ENCODE measurements around the gene PLA2G3. TPM values are rescaled to one million over a fixed set of nuclear protein-coding genes. Genes with fewer than 3 reads are reported as not detected.

PLA2G3 gene
- polyA plus RNA-seq, 2 of the 4 experiments (the other 2 are of a cell fraction) = not detected

DNA sequence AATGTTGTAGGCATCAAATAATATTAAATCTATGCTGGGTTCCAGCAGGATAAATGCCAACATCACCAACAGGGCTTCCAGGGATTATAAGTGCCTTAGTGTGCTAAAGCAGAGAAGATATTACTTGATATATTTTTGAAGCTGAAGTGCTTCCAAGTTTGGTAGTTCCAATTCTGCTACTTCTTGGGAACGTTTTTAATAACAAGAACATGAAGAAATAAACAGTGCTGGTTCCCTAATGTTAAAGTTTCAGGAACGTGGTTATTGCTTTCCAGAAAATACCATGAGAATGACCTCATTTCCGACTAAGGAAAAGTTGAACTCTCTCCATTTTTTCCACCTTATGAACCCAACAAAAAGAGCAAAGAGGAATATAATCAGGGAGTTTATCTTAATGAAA, 15.1 kb upstream of the PLA2G3 start (continued):
- TF ChIP-seq, protein P1, sequence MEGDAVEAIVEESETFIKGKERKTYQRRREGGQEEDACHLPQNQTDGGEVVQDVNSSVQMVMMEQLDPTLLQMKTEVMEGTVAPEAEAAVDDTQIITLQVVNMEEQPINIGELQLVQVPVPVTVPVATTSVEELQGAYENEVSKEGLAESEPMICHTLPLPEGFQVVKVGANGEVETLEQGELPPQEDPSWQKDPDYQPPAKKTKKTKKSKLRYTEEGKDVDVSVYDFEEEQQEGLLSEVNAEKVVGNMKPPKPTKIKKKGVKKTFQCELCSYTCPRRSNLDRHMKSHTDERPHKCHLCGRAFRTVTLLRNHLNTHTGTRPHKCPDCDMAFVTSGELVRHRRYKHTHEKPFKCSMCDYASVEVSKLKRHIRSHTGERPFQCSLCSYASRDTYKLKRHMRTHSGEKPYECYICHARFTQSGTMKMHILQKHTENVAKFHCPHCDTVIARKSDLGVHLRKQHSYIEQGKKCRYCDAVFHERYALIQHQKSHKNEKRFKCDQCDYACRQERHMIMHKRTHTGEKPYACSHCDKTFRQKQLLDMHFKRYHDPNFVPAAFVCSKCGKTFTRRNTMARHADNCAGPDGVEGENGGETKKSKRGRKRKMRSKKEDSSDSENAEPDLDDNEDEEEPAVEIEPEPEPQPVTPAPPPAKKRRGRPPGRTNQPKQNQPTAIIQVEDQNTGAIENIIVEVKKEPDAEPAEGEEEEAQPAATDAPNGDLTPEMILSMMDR (IDR thresholded peaks at IDR 0.05) = no peak
- TF ChIP-seq CEBPB (IDR thresholded peaks at IDR 0.05) = no peak
- TF ChIP-seq ZC3H11A (IDR thresholded peaks at IDR 0.05) = no peak
- TF ChIP-seq RFX5 (IDR thresholded peaks at IDR 0.05) = no peak
- TF ChIP-seq NR3C1 (IDR thresholded peaks at IDR 0.05) = no peak
- TF ChIP-seq, protein P2, sequence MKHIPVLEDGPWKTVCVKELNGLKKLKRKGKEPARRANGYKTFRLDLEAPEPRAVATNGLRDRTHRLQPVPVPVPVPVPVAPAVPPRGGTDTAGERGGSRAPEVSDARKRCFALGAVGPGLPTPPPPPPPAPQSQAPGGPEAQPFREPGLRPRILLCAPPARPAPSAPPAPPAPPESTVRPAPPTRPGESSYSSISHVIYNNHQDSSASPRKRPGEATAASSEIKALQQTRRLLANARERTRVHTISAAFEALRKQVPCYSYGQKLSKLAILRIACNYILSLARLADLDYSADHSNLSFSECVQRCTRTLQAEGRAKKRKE (CRISPR knock-in tag; IDR thresholded peaks at IDR 0.05; ENCODE audit: low read depth) = no peak

DNA sequence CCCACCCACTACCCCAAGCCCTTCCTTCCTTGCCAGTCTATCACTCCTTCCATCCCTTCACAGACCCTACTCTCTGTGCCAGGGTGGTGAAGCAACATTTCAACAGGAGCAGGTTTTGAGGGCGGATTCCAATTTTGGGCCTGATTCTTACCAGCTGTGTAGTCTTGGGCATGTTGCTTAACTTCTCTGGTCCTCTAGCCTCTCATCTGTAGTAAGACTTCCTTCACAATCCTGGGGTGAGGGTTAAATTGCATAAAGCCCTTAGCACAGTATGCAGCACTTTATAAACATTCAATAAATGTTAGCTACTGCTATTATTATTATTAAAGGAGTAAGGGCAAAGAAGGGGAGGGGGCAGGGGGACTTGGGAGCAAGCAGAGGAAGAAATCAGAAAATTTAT, 14.7 kb upstream of the PLA2G3 start:
- TF ChIP-seq, protein P3, sequence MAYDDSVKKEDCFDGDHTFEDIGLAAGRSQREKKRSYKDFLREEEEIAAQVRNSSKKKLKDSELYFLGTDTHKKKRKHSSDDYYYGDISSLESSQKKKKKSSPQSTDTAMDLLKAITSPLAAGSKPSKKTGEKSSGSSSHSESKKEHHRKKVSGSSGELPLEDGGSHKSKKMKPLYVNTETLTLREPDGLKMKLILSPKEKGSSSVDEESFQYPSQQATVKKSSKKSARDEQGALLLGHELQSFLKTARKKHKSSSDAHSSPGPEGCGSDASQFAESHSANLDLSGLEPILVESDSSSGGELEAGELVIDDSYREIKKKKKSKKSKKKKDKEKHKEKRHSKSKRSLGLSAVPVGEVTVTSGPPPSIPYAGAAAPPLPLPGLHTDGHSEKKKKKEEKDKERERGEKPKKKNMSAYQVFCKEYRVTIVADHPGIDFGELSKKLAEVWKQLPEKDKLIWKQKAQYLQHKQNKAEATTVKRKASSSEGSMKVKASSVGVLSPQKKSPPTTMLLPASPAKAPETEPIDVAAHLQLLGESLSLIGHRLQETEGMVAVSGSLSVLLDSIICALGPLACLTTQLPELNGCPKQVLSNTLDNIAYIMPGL (CRISPR knock-in tag; IDR thresholded peaks at IDR 0.05; ENCODE audit: borderline replicate concordance) = no peak
- TF ChIP-seq, protein P4, sequence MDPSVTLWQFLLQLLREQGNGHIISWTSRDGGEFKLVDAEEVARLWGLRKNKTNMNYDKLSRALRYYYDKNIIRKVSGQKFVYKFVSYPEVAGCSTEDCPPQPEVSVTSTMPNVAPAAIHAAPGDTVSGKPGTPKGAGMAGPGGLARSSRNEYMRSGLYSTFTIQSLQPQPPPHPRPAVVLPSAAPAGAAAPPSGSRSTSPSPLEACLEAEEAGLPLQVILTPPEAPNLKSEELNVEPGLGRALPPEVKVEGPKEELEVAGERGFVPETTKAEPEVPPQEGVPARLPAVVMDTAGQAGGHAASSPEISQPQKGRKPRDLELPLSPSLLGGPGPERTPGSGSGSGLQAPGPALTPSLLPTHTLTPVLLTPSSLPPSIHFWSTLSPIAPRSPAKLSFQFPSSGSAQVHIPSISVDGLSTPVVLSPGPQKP (IDR thresholded peaks at IDR 0.05; ENCODE audit: low read depth, low read length) = no peak
- no peak for TF ChIP-seq CEBPB (IDR thresholded peaks at IDR 0.05)
- no peak for TF ChIP-seq MAFK (IDR thresholded peaks at IDR 0.05; ENCODE audit: partially characterized antibody)
- TF ChIP-seq CHD2 (IDR thresholded peaks at IDR 0.05; ENCODE audit: low read length, partially characterized antibody) = no peak
- no peak for TF ChIP-seq POLR2A (IDR thresholded peaks at IDR 0.05; ENCODE audit: low read length)
- no peak for TF ChIP-seq CHD4 (IDR thresholded peaks at IDR 0.05; ENCODE audit: borderline replicate concordance)
- TF ChIP-seq, protein P2 (CRISPR knock-in tag; IDR thresholded peaks at IDR 0.05; ENCODE audit: low read depth) = no peak
- no peak for TF ChIP-seq FOSB (CRISPR knock-in tag; IDR thresholded peaks at IDR 0.05)
- TF ChIP-seq, protein P5, sequence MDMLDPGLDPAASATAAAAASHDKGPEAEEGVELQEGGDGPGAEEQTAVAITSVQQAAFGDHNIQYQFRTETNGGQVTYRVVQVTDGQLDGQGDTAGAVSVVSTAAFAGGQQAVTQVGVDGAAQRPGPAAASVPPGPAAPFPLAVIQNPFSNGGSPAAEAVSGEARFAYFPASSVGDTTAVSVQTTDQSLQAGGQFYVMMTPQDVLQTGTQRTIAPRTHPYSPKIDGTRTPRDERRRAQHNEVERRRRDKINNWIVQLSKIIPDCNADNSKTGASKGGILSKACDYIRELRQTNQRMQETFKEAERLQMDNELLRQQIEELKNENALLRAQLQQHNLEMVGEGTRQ (IDR thresholded peaks at IDR 0.05) = no peak
- TF ChIP-seq EP300 (IDR thresholded peaks at IDR 0.05) = no peak
- no peak for TF ChIP-seq RCOR1 (IDR thresholded peaks at IDR 0.05; ENCODE audit: low read depth, low read length)
- TF ChIP-seq SREBF2 (IDR thresholded peaks at IDR 0.05) = no peak
- TF ChIP-seq, protein P6, sequence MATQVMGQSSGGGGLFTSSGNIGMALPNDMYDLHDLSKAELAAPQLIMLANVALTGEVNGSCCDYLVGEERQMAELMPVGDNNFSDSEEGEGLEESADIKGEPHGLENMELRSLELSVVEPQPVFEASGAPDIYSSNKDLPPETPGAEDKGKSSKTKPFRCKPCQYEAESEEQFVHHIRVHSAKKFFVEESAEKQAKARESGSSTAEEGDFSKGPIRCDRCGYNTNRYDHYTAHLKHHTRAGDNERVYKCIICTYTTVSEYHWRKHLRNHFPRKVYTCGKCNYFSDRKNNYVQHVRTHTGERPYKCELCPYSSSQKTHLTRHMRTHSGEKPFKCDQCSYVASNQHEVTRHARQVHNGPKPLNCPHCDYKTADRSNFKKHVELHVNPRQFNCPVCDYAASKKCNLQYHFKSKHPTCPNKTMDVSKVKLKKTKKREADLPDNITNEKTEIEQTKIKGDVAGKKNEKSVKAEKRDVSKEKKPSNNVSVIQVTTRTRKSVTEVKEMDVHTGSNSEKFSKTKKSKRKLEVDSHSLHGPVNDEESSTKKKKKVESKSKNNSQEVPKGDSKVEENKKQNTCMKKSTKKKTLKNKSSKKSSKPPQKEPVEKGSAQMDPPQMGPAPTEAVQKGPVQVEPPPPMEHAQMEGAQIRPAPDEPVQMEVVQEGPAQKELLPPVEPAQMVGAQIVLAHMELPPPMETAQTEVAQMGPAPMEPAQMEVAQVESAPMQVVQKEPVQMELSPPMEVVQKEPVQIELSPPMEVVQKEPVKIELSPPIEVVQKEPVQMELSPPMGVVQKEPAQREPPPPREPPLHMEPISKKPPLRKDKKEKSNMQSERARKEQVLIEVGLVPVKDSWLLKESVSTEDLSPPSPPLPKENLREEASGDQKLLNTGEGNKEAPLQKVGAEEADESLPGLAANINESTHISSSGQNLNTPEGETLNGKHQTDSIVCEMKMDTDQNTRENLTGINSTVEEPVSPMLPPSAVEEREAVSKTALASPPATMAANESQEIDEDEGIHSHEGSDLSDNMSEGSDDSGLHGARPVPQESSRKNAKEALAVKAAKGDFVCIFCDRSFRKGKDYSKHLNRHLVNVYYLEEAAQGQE (IDR thresholded peaks at IDR 0.05) = no peak
- no peak for TF ChIP-seq JUN (IDR thresholded peaks at IDR 0.05)
- TF ChIP-seq, protein P7, sequence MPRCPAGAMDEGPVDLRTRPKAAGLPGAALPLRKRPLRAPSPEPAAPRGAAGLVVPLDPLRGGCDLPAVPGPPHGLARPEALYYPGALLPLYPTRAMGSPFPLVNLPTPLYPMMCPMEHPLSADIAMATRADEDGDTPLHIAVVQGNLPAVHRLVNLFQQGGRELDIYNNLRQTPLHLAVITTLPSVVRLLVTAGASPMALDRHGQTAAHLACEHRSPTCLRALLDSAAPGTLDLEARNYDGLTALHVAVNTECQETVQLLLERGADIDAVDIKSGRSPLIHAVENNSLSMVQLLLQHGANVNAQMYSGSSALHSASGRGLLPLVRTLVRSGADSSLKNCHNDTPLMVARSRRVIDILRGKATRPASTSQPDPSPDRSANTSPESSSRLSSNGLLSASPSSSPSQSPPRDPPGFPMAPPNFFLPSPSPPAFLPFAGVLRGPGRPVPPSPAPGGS (IDR thresholded peaks at IDR 0.05) = no peak
- FAIRE-seq (no peak), ATAC-seq (no peak), DNase-seq (ENCODE audit: low read depth in 1 of 2, low spot score in 1 of 2) (no peak)
- no peak overlapping the region for H3K4me3 ChIP-seq
- no peak overlapping the region for H3K27ac ChIP-seq
- H3K4me1 ChIP-seq = no peaks in the 10 kb centered on the region
- no peak overlapping the region for H3K4me2 ChIP-seq
- H3K9me3 ChIP-seq = no peaks in the 10 kb centered on the region
- CTCF ChIA-PET = interaction anchor here (1.0 to 6.6 kb wide), 4 partner anchors 13 to 77 kb away, joined by 3 to 50 read pairs (median 4); partner anchors contain the start of gene SELENOM
- POLR2A ChIA-PET = no interaction called here
- WGBS (ENCODE audit: missing lambda C conversion rate) = 88% methylated on average over 1 of the region's 1 CpG

All from A549 (cell line).